IPS-20b (cell line): ENCODE measurements around the gene ADCY4.

Source experiments
- H3K27ac ChIP-seq: one replicate; pipeline ENCODE4 v1.5.1; 2013; ENCODE audit warnings: low read length
- H3K27me3 ChIP-seq: 2 replicates; pipeline ENCODE4 v1.6.1; 2013; ENCODE audit warnings: mild to moderate bottlenecking, low read length, inconsistent platforms; ENCODE audit not compliant: insufficient read depth
- H3K36me3 ChIP-seq: 2 replicates; pipeline ENCODE4 v1.6.1; 2013; ENCODE audit warnings: low read depth, mild to moderate bottlenecking, inconsistent platforms, low read length, moderate library complexity; ENCODE audit not compliant: insufficient read depth
- H3K4me1 ChIP-seq: 2 replicates; pipeline ENCODE4 v1.6.1; 2013; ENCODE audit warnings: mild to moderate bottlenecking, control low read depth, inconsistent platforms, low read length, moderate library complexity; ENCODE audit not compliant: insufficient read depth
- H3K4me3 ChIP-seq: 2 replicates; pipeline ENCODE4 v1.5.1; 2013; ENCODE audit warnings: mild to moderate bottlenecking, low read length, inconsistent platforms
- H3K9ac ChIP-seq: 2 replicates; pipeline ENCODE4 v1.6.1; 2013; ENCODE audit warnings: low read depth, mild to moderate bottlenecking, inconsistent platforms, low read length, moderate library complexity
- H3K9me3 ChIP-seq: 2 replicates; pipeline ENCODE4 v1.6.1; 2013; ENCODE audit warnings: mild to moderate bottlenecking, low read depth, low read length, inconsistent platforms; ENCODE audit not compliant: insufficient read depth

Gene ADCY4

GRCh38 chr14:24322672-24323071, 12.2 kb downstream of the ADCY4 start:
- Histone ChIP-seq H3K4me3 (no peak overlapping the region), H3K4me1 (peaks cover 3% of the 10 kb centered on the region; the same call in 1 of the 2 replicates), H3K9ac (no peak overlapping the region), H3K27me3 (peaks cover 71% of the 10 kb centered on the region), H3K36me3 (no peaks in the 10 kb centered on the region), H3K27ac (no peak overlapping the region), H3K9me3 (no peaks in the 10 kb centered on the region)

GRCh38 chr14:24321212-24321975, 13.5 kb downstream of the ADCY4 start:
- peaks cover 83% of the 10 kb centered on the region for H3K27me3 ChIP-seq

GRCh38 chr14:24317141-24317928, 17.5 kb downstream of the ADCY4 start:
- Histone ChIP-seq H3K27ac (no peak overlapping the region), H3K27me3 (peaks cover 50% of the 10 kb centered on the region)

More at GRCh38 chr14:24321212-24321975, 13.5 kb downstream of the ADCY4 start:
- Histone ChIP-seq H3K4me1 (peaks cover 3% of the 10 kb centered on the region; the same call in 1 of the 2 replicates), H3K4me3 (no peak overlapping the region), H3K36me3 (no peaks in the 10 kb centered on the region), H3K27ac (no peak overlapping the region), H3K9me3 (no peaks in the 10 kb centered on the region), H3K9ac (no peak overlapping the region)

GRCh38 chr14:24316597-24316950, 18.3 kb downstream of the ADCY4 start:
- Histone ChIP-seq H3K27ac (no peak overlapping the region), H3K4me1 (peaks cover under 1% of the 10 kb centered on the region; the same call in 1 of the 2 replicates), H3K9me3 (no peaks in the 10 kb centered on the region), H3K9ac (no peak overlapping the region), H3K27me3 (peaks cover 42% of the 10 kb centered on the region), H3K4me3 (no peak overlapping the region), H3K36me3 (peaks cover 7% of the 10 kb centered on the region; the same call in 1 of the 2 replicates)

More at GRCh38 chr14:24317141-24317928, 17.5 kb downstream of the ADCY4 start:
- no peaks in the 10 kb centered on the region for H3K9me3 ChIP-seq
- no peak overlapping the region for H3K4me3 ChIP-seq
- H3K4me1 ChIP-seq, result peaks cover 3% of the 10 kb centered on the region; the same call in 1 of the 2 replicates
- no peak overlapping the region for H3K9ac ChIP-seq
- H3K36me3 ChIP-seq, result no peaks in the 10 kb centered on the region

- no peak overlapping the region for H3K9ac ChIP-seq
- H3K27me3 ChIP-seq, result peaks cover 42% of the 10 kb centered on the region
- H3K9me3 ChIP-seq, result no peaks in the 10 kb centered on the region
- no peak overlapping the region for H3K27ac ChIP-seq
- peaks cover 7% of the 10 kb centered on the region for H3K36me3 ChIP-seq
- H3K4me3 ChIP-seq, result no peak overlapping the region
- no peaks in the 10 kb centered on the region for H3K4me1 ChIP-seq
Observed at GRCh38 chr14:24315807-24316596, 18.9 kb downstream of the ADCY4 start.

GRCh38 chr14:24315243-24315806, 19.5 kb downstream of the ADCY4 start:
- Histone ChIP-seq H3K9ac (no peak overlapping the region), H3K4me1 (no peaks in the 10 kb centered on the region), H3K27me3 (peaks cover 39% of the 10 kb centered on the region), H3K27ac (no peak overlapping the region), H3K9me3 (no peaks in the 10 kb centered on the region), H3K36me3 (peaks cover 7% of the 10 kb centered on the region), H3K4me3 (no peak overlapping the region)

GRCh38 chr14:24314377-24315193, 20.3 kb downstream of the ADCY4 start:
- Histone ChIP-seq H3K36me3 (peaks cover 11% of the 10 kb centered on the region), H3K27me3 (peaks cover 32% of the 10 kb centered on the region), H3K9me3 (no peaks in the 10 kb centered on the region), H3K4me3 (no peak overlapping the region), H3K9ac (no peak overlapping the region), H3K4me1 (no peaks in the 10 kb centered on the region), H3K27ac (no peak overlapping the region)

- Histone ChIP-seq H3K36me3 (peaks cover 14% of the 10 kb centered on the region), H3K27ac (no peak overlapping the region), H3K27me3 (peaks cover 25% of the 10 kb centered on the region), H3K9me3 (no peaks in the 10 kb centered on the region), H3K4me1 (no peaks in the 10 kb centered on the region), H3K9ac (no peak overlapping the region), H3K4me3 (no peak overlapping the region)
Observed at GRCh38 chr14:24313913-24314312, 21.0 kb downstream of the ADCY4 start.

GRCh38 chr14:24312736-24313507, 21.9 kb downstream of the ADCY4 start:
- Histone ChIP-seq H3K4me3 (no peak overlapping the region), H3K9me3 (no peaks in the 10 kb centered on the region), H3K36me3 (peaks cover 21% of the 10 kb centered on the region), H3K27me3 (peaks cover 15% of the 10 kb centered on the region), H3K9ac (no peak overlapping the region), H3K4me1 (no peaks in the 10 kb centered on the region), H3K27ac (no peak overlapping the region)

GRCh38 chr14:24311837-24312615, 22.8 kb downstream of the ADCY4 start:
- Histone ChIP-seq H3K9me3 (no peaks in the 10 kb centered on the region), H3K27ac (no peak overlapping the region), H3K9ac (no peak overlapping the region), H3K27me3 (peaks cover 6% of the 10 kb centered on the region; the same call in 1 of the 2 replicates), H3K4me3 (no peak overlapping the region), H3K36me3 (peaks cover 24% of the 10 kb centered on the region), H3K4me1 (no peaks in the 10 kb centered on the region)
